ENCODE data around the gene RTKN.
"Not testable (repeated sequence)": the region's sequence is repeated elsewhere in the genome, so short reads cannot be mapped to it uniquely, and the experiment has no call there.

Gene RTKN, protein sequence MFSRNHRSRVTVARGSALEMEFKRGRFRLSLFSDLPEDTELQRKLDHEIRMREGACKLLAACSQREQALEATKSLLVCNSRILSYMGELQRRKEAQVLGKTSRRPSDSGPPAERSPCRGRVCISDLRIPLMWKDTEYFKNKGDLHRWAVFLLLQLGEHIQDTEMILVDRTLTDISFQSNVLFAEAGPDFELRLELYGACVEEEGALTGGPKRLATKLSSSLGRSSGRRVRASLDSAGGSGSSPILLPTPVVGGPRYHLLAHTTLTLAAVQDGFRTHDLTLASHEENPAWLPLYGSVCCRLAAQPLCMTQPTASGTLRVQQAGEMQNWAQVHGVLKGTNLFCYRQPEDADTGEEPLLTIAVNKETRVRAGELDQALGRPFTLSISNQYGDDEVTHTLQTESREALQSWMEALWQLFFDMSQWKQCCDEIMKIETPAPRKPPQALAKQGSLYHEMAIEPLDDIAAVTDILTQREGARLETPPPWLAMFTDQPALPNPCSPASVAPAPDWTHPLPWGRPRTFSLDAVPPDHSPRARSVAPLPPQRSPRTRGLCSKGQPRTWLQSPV

GRCh38 chr2:74441690-74442482, at the start of gene RTKN:
Gene RTKN (minus strand): TSS chr2:74441937. CDS start chr2:74441816, 121 bp downstream.
- no peak for DNase-seq

DNA sequence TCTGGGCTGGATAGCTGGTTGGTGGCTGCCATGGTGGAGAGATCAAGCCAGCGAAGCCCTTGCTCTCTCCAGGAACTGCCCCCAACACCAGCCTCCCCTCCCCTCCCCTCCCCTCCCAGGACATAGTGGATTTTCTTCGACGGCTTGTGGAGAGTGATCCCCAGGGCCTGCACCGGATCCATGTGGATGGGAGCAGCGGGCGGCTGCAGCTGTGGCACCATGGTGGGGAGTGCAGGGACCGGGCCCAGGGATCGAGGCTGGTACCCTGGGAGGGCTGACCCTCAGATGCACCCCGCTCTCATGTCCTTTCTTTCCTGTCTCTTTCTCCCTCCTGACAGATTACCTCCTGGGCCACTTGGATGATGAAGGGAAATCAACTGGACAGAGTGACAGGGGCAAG, 48.2 kb upstream of the RTKN start:
- DNase-seq: no peak

DNA sequence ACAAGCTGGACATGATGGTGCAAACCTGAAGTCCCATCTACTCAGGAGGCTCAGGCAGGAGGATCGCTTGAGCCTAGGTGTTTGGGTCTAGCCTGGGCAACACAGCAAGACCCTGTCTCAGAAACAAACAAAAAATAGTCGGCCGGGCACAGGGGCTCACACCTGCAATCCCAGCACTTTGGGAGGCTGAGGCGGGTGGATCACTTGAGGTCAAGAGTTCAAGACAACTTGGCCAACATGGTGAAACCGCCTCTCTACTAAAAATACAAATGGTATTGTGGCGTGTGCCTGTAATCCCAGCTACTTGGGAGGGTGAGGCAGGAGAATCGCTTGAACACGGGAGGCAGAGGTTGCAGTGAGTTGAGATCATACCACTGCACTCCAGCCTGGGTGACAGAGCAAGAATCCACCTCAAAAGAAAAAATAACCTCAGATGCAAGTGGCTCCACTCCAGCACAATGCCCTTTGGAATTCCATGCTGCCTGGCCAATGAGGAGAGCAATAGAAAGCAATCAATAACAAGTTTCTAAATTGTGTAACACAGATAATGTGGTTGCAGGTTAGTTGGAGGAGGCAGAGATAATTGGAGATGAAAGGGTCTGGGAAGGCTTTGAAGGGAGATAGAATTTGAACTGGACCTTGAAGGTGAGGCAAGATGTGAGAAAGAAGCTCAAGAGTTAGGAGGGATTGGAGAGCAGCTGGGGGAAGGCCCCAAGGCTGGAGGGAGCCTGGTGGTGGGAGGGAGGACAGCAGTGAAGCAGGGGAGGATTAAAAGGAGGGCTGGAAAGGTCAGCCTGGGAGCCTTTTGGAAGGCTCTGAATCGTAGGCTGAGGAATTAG, 47.1 kb upstream of the RTKN start:
- no peak for DNase-seq

DNA sequence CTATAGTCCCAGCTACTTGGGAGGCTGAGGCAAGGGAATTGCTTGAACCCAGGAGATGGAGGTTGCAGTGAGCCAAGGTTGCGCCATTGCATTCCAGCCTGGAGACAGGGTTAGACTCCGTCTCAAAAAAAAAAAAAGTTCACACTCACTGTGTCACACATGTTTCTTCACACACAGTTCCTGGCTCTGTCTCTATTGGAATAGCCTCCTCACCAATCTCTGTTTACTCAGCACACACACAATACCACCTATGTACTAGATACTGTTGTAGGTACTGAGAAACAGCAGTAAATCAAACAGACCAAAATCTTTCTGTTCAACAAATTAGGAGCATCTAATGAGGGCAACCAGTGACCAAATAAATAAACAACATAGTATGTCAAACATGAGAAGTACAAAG, 44.4 kb upstream of the RTKN start:
- DNase-seq: no peak

DNA sequence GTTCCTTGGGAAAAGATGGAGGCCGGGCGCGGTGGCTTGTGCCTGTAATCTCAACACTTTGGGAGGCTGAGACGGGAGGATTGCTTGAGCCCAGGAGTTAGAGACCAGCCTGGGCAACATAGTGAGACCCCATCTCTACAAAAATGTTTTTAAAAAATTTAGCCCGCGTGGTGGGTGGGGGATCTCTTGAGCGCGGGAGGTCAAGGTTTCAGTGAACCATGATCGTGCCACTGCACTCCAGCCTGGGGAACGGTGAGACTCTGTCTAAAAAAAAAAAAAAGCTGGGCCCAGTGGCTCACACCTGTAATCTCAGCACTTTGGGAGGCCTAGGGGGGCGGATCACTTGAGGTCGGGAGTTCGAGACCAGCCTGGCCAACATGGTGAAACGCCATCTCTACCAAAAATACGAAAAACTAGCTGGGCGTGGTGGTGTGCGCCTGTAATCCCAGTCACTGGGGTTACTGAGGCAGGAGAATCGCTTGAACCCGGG, 42.0 kb upstream of the RTKN start:
- not testable (repeated sequence) for DNase-seq

GRCh38 chr2:74482801-74483674, 41.3 kb upstream of the RTKN start, which contains the start of the genes CCDC142 and TTC31:
Gene CCDC142 (minus strand): TSS chr2:74482998. CDS start chr2:74482837, 161 bp downstream.
Gene TTC31 (plus strand): TSS chr2:74483081. CDS start chr2:74483096, 15 bp downstream.
- DNase-seq: peak; percentile 91

GRCh38 chr2:74481961-74482800, 40.4 kb upstream of the RTKN start:
- peak; percentile 74 for DNase-seq

GRCh38 chr2:74481431-74481830, 39.7 kb upstream of the RTKN start:
- DNase-seq: no peak

- DNase-seq: no peak
These were observed 33.2 kb upstream of the RTKN start for GRCh38 chr2:74474899-74475298.

DNA sequence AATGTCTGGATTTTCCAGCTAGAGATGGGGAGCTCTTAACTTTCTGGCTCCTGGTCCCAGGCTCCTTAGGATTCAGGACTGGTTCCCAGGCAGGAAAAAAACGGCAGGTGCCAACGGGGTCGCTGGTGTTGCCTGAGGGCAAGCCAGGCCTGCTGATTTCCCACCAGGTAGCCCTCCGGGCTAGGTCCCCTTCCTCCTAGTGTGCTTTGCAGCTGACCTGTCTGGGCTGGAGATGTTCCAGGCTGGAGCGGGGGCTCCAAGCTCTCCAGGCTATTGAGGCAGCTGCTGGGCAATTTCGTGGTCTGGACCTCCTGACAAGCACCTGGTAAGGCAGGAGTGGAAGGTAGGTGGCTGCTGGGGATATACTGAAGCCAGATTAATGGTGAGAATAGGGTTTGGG, 32.7 kb upstream of the RTKN start:
- no peak for DNase-seq

DNA sequence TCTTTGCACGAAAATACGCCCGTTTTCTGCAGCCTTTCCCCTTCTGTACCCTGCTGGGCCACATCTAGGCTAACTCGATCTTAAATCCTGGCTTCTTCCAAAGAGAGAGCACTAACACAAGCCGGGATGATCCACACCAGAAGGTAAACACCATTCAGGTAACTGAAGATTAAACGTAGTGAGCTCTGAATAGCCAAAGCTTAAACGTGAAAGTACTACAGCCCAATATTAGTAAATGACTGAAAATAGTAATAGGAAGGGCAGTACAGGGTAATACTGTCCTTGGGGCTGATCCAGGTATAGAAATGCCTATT, 31.2 kb upstream of the RTKN start:
- DNase-seq: no peak

- peak; percentile 87 for DNase-seq
These were observed 30.6 kb upstream of the RTKN start, which contains the start of gene MRPL53 for GRCh38 chr2:74472086-74472944. Gene MRPL53 (minus strand): TSS chr2:74472680. CDS start chr2:74472660, 20 bp downstream.

GRCh38 chr2:74471332-74472065, 29.8 kb upstream of the RTKN start:
- no peak for DNase-seq

- DNase-seq: not testable (repeated sequence)
These were observed 29.0 kb upstream of the RTKN start for GRCh38 chr2:74470742-74471141.

GRCh38 chr2:74464406-74464805, 22.7 kb upstream of the RTKN start:
- no peak for DNase-seq

- DNase-seq: no peak
These were observed 21.0 kb upstream of the RTKN start for GRCh38 chr2:74462786-74463105.

DNA sequence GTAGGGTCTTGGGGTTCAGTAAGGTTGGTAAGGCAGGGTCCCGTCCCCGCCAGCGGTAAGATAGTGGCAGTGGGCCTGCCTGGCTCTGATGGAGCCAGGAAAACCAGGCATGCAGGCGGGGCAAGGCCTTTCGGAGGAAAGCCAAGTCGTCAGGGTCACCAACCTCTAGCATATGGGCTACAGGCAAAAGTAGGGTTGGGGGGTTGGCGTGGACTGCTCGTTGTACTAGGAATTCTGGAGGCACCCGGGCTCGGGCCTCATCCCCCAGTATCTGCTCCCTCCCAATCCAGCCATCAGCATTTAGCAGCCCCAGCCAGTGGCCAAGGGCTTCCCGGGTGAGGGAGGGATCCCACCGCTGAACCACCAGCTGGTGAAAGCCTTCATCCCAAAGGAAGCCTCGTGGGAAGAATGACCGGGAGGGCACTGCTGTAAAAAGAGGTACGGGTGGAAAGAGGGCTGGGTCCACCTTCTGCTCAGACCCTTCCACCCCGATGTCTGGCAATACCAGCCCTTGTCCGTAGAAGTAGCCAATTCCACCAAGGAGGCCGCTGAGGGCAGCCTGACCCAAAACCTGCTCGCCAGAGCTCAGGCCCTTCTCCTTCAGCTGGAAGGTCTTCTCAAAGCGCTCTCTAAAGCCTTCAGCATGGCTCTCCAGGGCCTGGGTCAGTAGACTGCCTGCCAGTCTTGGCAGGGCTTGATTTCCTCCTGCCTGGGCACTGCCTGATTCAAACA, 20.5 kb upstream of the RTKN start:
- DNase-seq: no peak
